Measurements from ENCODE around the gene ACACA. TPM values are rescaled to one million over a fixed set of nuclear protein-coding genes. Genes with fewer than 3 reads are reported as not detected.

Gene ACACA
- total and polyA plus RNA-seq, 9 of the 15 experiments (the other 6 are each of a cell fraction or from before 2014, with no cell fraction given), result 35.9 to 135 (median 88.4) TPM

- no peak for TF ChIP-seq ZNF224 (CRISPR knock-in tag; IDR thresholded peaks at IDR 0.05)
- TF ChIP-seq ZFP36 (IDR thresholded peaks at IDR 0.05; ENCODE audit: low read depth, low read length, partially characterized antibody), result no peak
- TF ChIP-seq STAT6 (CRISPR knock-in tag; IDR thresholded peaks at IDR 0.05), result no peak
- TF ChIP-seq HMG20A (CRISPR knock-in tag; conservative IDR thresholded peaks at IDR 0.05), result no peak
- TF ChIP-seq ZNF76 (CRISPR knock-in tag; IDR thresholded peaks at IDR 0.05; ENCODE audit: borderline replicate concordance), result no peak
- TF ChIP-seq BCL6 (CRISPR knock-in tag; IDR thresholded peaks at IDR 0.05), result no peak
- no peak for TF ChIP-seq CHD1 (IDR thresholded peaks at IDR 0.05; ENCODE audit: low read length)
- TF ChIP-seq NFRKB (IDR thresholded peaks at IDR 0.05; ENCODE audit: low read depth), result peak; percentile 81
- TF ChIP-seq CREB3L1 (IDR thresholded peaks at IDR 0.05; ENCODE audit: borderline replicate concordance, low read depth), result 0 out of 2 replicates have a peak, but pooled peaks have one; percentile 10
- no peak for TF ChIP-seq TSHZ1 (CRISPR knock-in tag; IDR thresholded peaks at IDR 0.05)
- no peak for TF ChIP-seq RFX5 (IDR thresholded peaks at IDR 0.05; ENCODE audit: low read depth, low read length)
- no peak for TF ChIP-seq EHMT2 (IDR thresholded peaks at IDR 0.05)
- TF ChIP-seq EZH2 (IDR thresholded peaks at IDR 0.05; ENCODE audit: borderline replicate concordance, low read depth, low read length), result no peak
- no peak for TF ChIP-seq POLR3A (IDR thresholded peaks at IDR 0.05; ENCODE audit: borderline replicate concordance, extremely low read depth, insufficient read depth, insufficient read length)
- TF ChIP-seq CREB3 (tag; conservative IDR thresholded peaks at IDR 0.05; ENCODE audit: low read depth), result peak; percentile 79
- no peak for TF ChIP-seq RNF219 (CRISPR knock-in tag; IDR thresholded peaks at IDR 0.05)
Observed at GRCh38 chr17:37359682-37360188, 46.9 kb downstream of the ACACA start (continued).

All from K562 (cell line).